Measurements from ENCODE around the gene ASXL3. TPM values are rescaled to one million over a fixed set of nuclear protein-coding genes. Genes with fewer than 3 reads are reported as not detected.

ASXL3 gene
- total RNA-seq, 4 donors from 2014 or later = 0.13 to 0.62 (median 0.41) TPM

DNA sequence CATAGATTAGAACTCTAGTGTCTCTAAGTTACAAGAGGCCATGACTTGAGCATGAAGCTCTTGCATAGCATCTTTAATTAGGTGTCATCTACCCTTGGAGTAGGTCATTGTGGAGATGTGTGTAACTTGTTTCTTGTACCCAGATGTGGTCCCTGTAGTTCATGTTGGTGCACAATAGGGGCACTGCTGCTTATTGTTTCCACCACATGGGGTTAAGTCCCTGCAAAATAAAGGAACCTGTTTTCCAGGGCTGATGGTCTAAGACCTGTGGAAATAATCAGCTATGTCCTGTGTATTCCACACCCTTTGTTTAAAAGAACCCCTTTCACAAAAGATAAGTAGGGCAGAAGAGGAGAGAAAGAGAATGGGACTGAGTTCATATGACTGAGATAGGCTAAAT is 28.6 kb downstream of the ASXL3 start:
- H3K4me3 ChIP-seq (ENCODE audit: low read depth, poor library complexity, severe bottlenecking) = no peak overlapping the region
- no peak for TF ChIP-seq CTCF (IDR thresholded peaks at IDR 0.05)
- no peak for TF ChIP-seq POLR2A (IDR thresholded peaks at IDR 0.05)
- intact Hi-C loops (cut with DNase I; ENCODE audit: low total_unique reads) = no loop called here
- no peak for DNase-seq (ENCODE audit: low spot score in 2 of 2)

DNA sequence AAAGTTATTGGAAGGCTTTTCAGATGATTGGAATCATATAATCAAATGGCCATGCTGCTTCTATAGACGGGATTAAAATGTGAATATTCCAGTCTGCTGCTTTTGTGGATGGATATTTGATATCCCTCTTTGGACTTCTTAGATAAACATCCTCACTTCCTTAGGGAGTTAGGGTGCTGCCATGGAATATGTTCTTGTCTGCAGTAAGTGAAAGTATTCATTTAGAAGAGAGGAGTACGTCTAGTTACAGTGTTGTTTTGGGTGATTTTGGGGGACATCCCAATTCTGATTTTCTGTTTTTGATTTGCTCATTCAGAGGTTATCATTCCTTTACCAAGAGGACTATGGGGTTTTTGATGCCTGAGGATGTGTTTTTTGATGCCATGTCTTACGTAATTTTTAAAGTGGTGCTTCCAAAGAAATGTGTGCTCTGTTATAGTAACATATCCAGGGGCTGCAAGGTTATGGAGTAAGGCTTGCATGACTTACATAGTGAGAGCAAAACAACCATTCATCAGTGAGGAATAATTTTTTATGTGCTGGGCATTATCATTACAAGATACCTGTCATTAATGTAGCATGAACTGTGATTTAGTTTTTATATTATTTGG is 33.6 kb downstream of the ASXL3 start:
- H3K4me3 ChIP-seq (ENCODE audit: low read depth, poor library complexity, severe bottlenecking) = no peak overlapping the region
- intact Hi-C loops (cut with DNase I; ENCODE audit: low total_unique reads) = no loop called here
- no peak for TF ChIP-seq POLR2A (IDR thresholded peaks at IDR 0.05)
- TF ChIP-seq CTCF (IDR thresholded peaks at IDR 0.05) = no peak
- WGBS, 2 donors = 55 to 59% methylated on average over 3 of the region's 3 CpGs
- DNase-seq (ENCODE audit: low spot score in 2 of 2) = no peak

DNA sequence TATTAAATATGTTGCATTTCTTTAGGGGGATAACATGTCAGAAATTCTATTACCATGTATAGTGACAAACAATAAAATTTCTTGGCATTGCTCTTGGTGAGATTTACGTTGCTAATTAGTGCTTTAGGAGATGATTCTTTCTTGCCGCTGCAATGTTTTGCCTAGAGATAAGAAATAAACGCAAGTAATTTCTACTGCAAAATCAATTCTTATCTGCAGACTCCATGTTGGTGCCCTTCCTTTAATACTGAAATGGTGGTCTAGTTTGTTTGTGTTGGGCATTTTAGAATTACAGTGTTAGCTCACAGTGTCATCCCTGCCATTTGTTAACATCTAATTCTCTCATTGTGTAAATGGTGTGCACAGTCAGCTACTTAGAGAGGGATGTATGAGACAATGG is 34.6 kb downstream of the ASXL3 start:
- TF ChIP-seq CTCF (IDR thresholded peaks at IDR 0.05) = no peak
- intact Hi-C loops (cut with DNase I; ENCODE audit: low total_unique reads) = no loop called here
- WGBS, 2 donors = 52 to 62% methylated on average over 3 of the region's 3 CpGs
- no peak for DNase-seq (ENCODE audit: low spot score in 2 of 2)
- H3K4me3 ChIP-seq (ENCODE audit: low read depth, poor library complexity, severe bottlenecking) = no peak overlapping the region

DNA sequence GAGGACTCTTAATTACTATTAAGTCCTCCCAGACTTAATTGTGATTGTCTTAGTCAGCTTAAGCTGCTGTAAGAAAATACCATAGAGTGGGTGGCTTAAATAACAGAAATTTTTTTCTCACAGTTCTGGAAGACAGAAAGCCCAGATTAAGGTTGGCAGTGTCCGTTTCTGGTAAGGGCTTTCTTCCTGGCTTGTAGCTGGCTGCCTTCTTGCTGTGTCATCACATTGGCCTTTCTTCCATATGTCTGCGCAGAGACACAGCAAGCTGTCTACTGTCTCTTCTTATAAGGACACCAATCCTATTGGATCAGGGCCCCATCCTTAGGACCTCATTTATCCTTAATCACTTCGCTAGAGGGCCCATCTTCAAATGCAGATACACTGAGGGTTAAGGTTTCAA is 38.5 kb downstream of the ASXL3 start:
- 87 to 95% methylated on average over 3 of the region's 3 CpGs for WGBS, 2 donors
- intact Hi-C loops (cut with DNase I; ENCODE audit: low total_unique reads) = no loop called here

DNA sequence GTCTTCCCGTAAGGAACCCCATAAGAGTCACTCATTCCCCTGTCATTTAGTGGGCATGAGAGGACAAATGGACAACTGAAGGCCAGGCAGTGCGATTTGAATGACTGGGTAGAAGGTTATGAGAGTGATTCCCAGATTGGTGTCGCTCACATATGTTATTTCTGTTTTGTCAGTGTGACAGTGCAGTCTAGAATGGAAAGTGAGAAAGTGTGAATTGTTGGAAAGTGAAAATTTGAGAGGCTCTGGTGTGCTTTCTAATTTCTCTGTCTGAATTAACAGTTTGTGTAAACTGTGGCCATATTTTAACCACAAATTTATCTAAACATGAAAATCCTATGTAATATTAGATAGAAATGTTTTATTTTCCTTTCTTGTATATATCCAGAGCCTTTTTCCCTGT is 49.1 kb downstream of the ASXL3 start:
- intact Hi-C loops (cut with DNase I; ENCODE audit: low total_unique reads) = no loop called here
- WGBS, 2 donors = 92 to 93% methylated on average over 3 of the region's 3 CpGs
- no peak overlapping the region for H3K4me3 ChIP-seq (ENCODE audit: low read depth, poor library complexity, severe bottlenecking)
- no peak for DNase-seq (ENCODE audit: low spot score in 2 of 2)
- no peak for TF ChIP-seq POLR2A (IDR thresholded peaks at IDR 0.05)
- no peak for TF ChIP-seq CTCF (IDR thresholded peaks at IDR 0.05)

More for the DNA sequence above, 38.5 kb downstream of the ASXL3 start:
- no peak for TF ChIP-seq POLR2A (IDR thresholded peaks at IDR 0.05)
- TF ChIP-seq CTCF (IDR thresholded peaks at IDR 0.05) = no peak
- DNase-seq (ENCODE audit: low spot score in 2 of 2) = no peak
- no peak overlapping the region for H3K4me3 ChIP-seq (ENCODE audit: low read depth, poor library complexity, severe bottlenecking)

DNA sequence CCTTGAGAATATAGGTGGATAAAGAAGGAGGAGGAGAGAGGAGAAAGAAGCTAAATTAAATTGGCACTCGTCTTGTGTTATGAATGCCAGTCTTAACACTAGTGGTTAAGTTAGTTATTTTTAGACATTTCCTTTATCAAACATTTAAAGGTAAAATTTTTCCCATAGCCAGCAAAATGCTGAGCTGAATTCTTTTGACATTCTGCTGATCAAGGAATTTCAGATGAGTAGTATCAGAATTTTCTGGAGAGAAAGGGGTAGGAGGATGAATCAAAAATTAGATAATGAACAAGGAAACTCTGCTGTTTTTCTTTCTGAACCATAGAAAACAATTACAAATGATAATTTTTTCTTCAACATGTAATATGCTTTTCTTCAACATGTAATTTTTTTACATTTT is 52.5 kb downstream of the ASXL3 start:
- WGBS, 2 donors = 74 to 82% methylated on average over 1 of the region's 1 CpG
- intact Hi-C loops (cut with DNase I; ENCODE audit: low total_unique reads) = no loop called here
- DNase-seq (ENCODE audit: low spot score in 2 of 2) = no peak
- no peak overlapping the region for H3K4me3 ChIP-seq (ENCODE audit: low read depth, poor library complexity, severe bottlenecking)
- TF ChIP-seq CTCF (IDR thresholded peaks at IDR 0.05) (no peak), POLR2A (IDR thresholded peaks at IDR 0.05) (no peak)
